Upper lobe of right lung (tissue), 1 donor: ENCODE results near the gene CHAT. TPM values are rescaled to one million over a fixed set of nuclear protein-coding genes. Genes with fewer than 3 reads are reported as not detected.

Experiments
- ATAC-seq: fragments of 200-7000 bp; cut with Tn5 transposase; one replicate; pipeline ENCODE4 v1.9.1; 2020; ENCODE audit warnings: mild to moderate bottlenecking, moderate library complexity
- DNase-seq: peaks from one replicate; pipeline ENCODE4 v3.0.0-alpha.2; 2020
- H3K27ac ChIP-seq: fragments of 200-600 bp; one replicate; pipeline ENCODE4 v1.8.0; 2022
- H3K27me3 ChIP-seq: fragments of 200-600 bp; one replicate; pipeline ENCODE4 v1.8.0; 2022; ENCODE audit warnings: mild to moderate bottlenecking
- H3K36me3 ChIP-seq: fragments of 200-600 bp; one replicate; pipeline ENCODE4 v1.8.0; 2022
- H3K4me1 ChIP-seq: fragments of 200-600 bp; one replicate; pipeline ENCODE4 v1.8.0; 2022
- H3K4me3 ChIP-seq: fragments of 200-600 bp; one replicate; pipeline ENCODE4 v1.8.0; 2022; ENCODE audit warnings: mild to moderate bottlenecking
- H3K9me3 ChIP-seq: fragments of 200-600 bp; one replicate; pipeline ENCODE4 v1.8.0; 2022
- CTCF ChIP-seq: fragments of 200-600 bp; IDR thresholded peaks from one replicate; pipeline ENCODE4 v1.8.0; 2022; ENCODE audit warnings: antibody characterized with exemption
- intact Hi-C: fragments of 100-400 bp; cut with DNase I; formaldehyde crosslinking; loops from one replicate; pipeline ENCODE4 v1.11.0; 2022
- total RNA-seq: library from RNA; stranded (reverse); fragmentation: NEBNext Ultra II Directional; extraction: Animal tissue kit (Norgen Biotek cat#: 25700); gene quantifications from one replicate; pipeline ENCODE4 v1.2.1, GENCODE V29; 2021
- donor health status: DM: no; HTN: yes; CAD: no; lungs with severe emphysema.

The CHAT gene
- total RNA-seq, 1 donor from 2014 or later, result not detected

- intact Hi-C loops, result no loop called here
Observed at GRCh38 chr10:49600781-49601400, 12.9 kb upstream of the CHAT start.

GRCh38 chr10:49601857-49602256 is 12.0 kb upstream of the CHAT start:
- peaks cover 20% of the 10 kb centered on the region for H3K27me3 ChIP-seq
- no peaks in the 10 kb centered on the region for H3K4me1 ChIP-seq
- H3K27ac ChIP-seq, result no peak overlapping the region
- DNase-seq, result peak; percentile 48
- no peak for TF ChIP-seq CTCF
- no peak for ATAC-seq
- no peaks in the 10 kb centered on the region for H3K36me3 ChIP-seq
- intact Hi-C loops, result no loop called here
- no peaks in the 10 kb centered on the region for H3K9me3 ChIP-seq
- H3K4me3 ChIP-seq, result no peak overlapping the region

More at GRCh38 chr10:49600781-49601400, 12.9 kb upstream of the CHAT start:
- Histone ChIP-seq H3K27me3 (peaks cover 20% of the 10 kb centered on the region), H3K4me3 (no peak overlapping the region), H3K27ac (no peak overlapping the region), H3K4me1 (no peaks in the 10 kb centered on the region), H3K9me3 (no peaks in the 10 kb centered on the region), H3K36me3 (no peaks in the 10 kb centered on the region)
- DNase-seq (peak; percentile 18), ATAC-seq (no peak)
- TF ChIP-seq CTCF, result no peak

GRCh38 chr10:49602380-49603023 is 11.3 kb upstream of the CHAT start:
- Histone ChIP-seq H3K4me1 (no peaks in the 10 kb centered on the region), H3K36me3 (no peaks in the 10 kb centered on the region), H3K4me3 (no peak overlapping the region), H3K27me3 (peaks cover 25% of the 10 kb centered on the region), H3K9me3 (no peaks in the 10 kb centered on the region), H3K27ac (no peak overlapping the region)
- ATAC-seq (peak; percentile 57), DNase-seq (peak; percentile 16)
- intact Hi-C loops, result no loop called here
- no peak for TF ChIP-seq CTCF

- TF ChIP-seq CTCF, result no peak
- Histone ChIP-seq H3K27me3 (peaks cover 52% of the 10 kb centered on the region), H3K9me3 (no peaks in the 10 kb centered on the region), H3K27ac (no peak overlapping the region), H3K4me1 (no peaks in the 10 kb centered on the region), H3K4me3 (no peak overlapping the region), H3K36me3 (no peaks in the 10 kb centered on the region)
- peak; percentile 19 for DNase-seq
- ATAC-seq, result no peak
- intact Hi-C loops, result no loop called here
Observed at GRCh38 chr10:49605216-49605938, 8.5 kb upstream of the CHAT start.

- no peak for ATAC-seq
- peak; percentile 34 for DNase-seq
- no peak for TF ChIP-seq CTCF
- no peaks in the 10 kb centered on the region for H3K36me3 ChIP-seq
- H3K27me3 ChIP-seq, result peaks cover 59% of the 10 kb centered on the region
- no peak overlapping the region for H3K4me3 ChIP-seq
- H3K4me1 ChIP-seq, result no peaks in the 10 kb centered on the region
- no peaks in the 10 kb centered on the region for H3K9me3 ChIP-seq
- intact Hi-C loops, result no loop called here
- H3K27ac ChIP-seq, result no peak overlapping the region
Observed at GRCh38 chr10:49605939-49606509, 7.8 kb upstream of the CHAT start.
